Natural killer cell (primary cell): ENCODE results near the gene ABHD2. TPM values are rescaled to one million over a fixed set of nuclear protein-coding genes. Genes with fewer than 3 reads are reported as not detected.
A peak's percentile ranks its signal among the peaks of the same experiment; 100 is the strongest.

Experiments used
- ATAC-seq, 3 donors: fragments of 150-1000 bp in 2 of 3; fragments of 200-7000 bp in 1 of 3; cut with Tn5 transposase; 1 replicate in 1 of 3; 2 replicates in 2 of 3; pipeline ENCODE4 v1.10.0; 2021; ENCODE audit warnings: mild to moderate bottlenecking in 2 of 3, moderate library complexity in 2 of 3
- DNase-seq, 2 donors: peaks; one replicate each; pipeline versions ENCODE4 v3.0.0 to v3.0.0-alpha.2; 2013 to 2021; ENCODE audit warnings: mixed read lengths in 1 of 2
- H3K27ac ChIP-seq: one replicate; pipeline ENCODE4 v1.5.1; 2013; ENCODE audit warnings: mild to moderate bottlenecking, low read length
- H3K27me3 ChIP-seq: one replicate; pipeline ENCODE4 v1.6.1; 2013; ENCODE audit warnings: low read length; ENCODE audit not compliant: control insufficient read depth, insufficient read depth
- H3K36me3 ChIP-seq: one replicate; pipeline ENCODE4 v1.6.1; 2013; ENCODE audit warnings: low read length; ENCODE audit not compliant: control insufficient read depth, insufficient read depth
- H3K4me1 ChIP-seq: one replicate; pipeline ENCODE4 v1.6.1; 2013; ENCODE audit warnings: low read length; ENCODE audit not compliant: control insufficient read depth, insufficient read depth
- H3K4me3 ChIP-seq: one replicate; pipeline ENCODE4 v1.5.1; 2013; ENCODE audit warnings: low read length
- H3K9me3 ChIP-seq: one replicate; pipeline ENCODE4 v1.6.1; 2013; ENCODE audit warnings: low read length; ENCODE audit not compliant: control insufficient read depth, insufficient read depth
- H3K27ac Mint-ChIP-seq, 2 donors: one replicate each; pipeline ENCODE4 v1.8.0; 2022; ENCODE audit warnings: mild to moderate bottlenecking in 2 of 2, mixed read lengths in 2 of 2, moderate library complexity in 1 of 2
- H3K27me3 Mint-ChIP-seq, 2 donors: one replicate each; pipeline ENCODE4 v1.8.0; 2022; ENCODE audit warnings: low read depth in 2 of 2, mixed read lengths in 2 of 2
- H3K36me3 Mint-ChIP-seq: one replicate; pipeline ENCODE4 v1.8.0; 2022; ENCODE audit warnings: mixed read lengths
- H3K4me1 Mint-ChIP-seq, 2 donors: one replicate each; pipeline ENCODE4 v1.8.0; 2022; ENCODE audit warnings: mixed read lengths in 2 of 2
- H3K4me3 Mint-ChIP-seq: one replicate; pipeline ENCODE4 v1.8.0; 2022; ENCODE audit warnings: mild to moderate bottlenecking, moderate library complexity, mixed read lengths
- H3K9me3 Mint-ChIP-seq, 2 donors: one replicate each; pipeline ENCODE4 v1.8.0; 2022; ENCODE audit warnings: mixed read lengths in 2 of 2
- CTCF ChIP-seq: fragments of 200-600 bp; IDR thresholded peaks from one replicate; pipeline ENCODE4 v1.8.0; 2022; ENCODE audit warnings: antibody characterized with exemption
- WGBS: methylation state at CpG from one replicate; pipeline ENCODE4 v1.1.7; 2013; ENCODE audit warnings: missing lambda C conversion rate; ENCODE audit not compliant: insufficient coverage; 5-methylcytosine and 5-hydroxymethylcytosine counted together
- intact Hi-C: fragments of 100-400 bp; cut with micrococcal nuclease; formaldehyde crosslinking; loops from one replicate; pipeline ENCODE4 v1.14.2; 2022
- total RNA-seq, 4 donors: library from RNA; stranded (reverse); fragments of 120-200 nt in 1 of 4; gene quantifications; one replicate each; pipeline versions ENCODE4 v1.2.3 to v1.2.4, GENCODE V29; 2013 to 2022

The ABHD2 gene
- total RNA-seq, 3 donors from 2014 or later (not counting 1 experiment from before 2014, with no cell fraction given) = 187 to 236 (median 191) TPM

GRCh38 chr15:89175617-89176191, 87.4 kb downstream of the ABHD2 start:
- H3K4me3 ChIP-seq = no peak overlapping the region
- no peaks in the 10 kb centered on the region for H3K9me3 ChIP-seq
- peaks cover 43% of the 10 kb centered on the region for H3K4me1 ChIP-seq
- intact Hi-C loops = loop anchor here (2.0 to 10.0 kb wide), 2 partner anchors 71 to 271 kb away; no protein-coding TSS in a partner anchor
- DNase-seq (no peak), ATAC-seq (no peak)
- H3K36me3 ChIP-seq = peaks cover 44% of the 10 kb centered on the region
- Mint-ChIP-seq H3K27me3 (no peaks in the 10 kb centered on the region), H3K4me3 (no peak overlapping the region), H3K27ac (peak overlapping the region in 1 of 2 donors; percentile 53), H3K36me3 (peaks cover 16% of the 10 kb centered on the region), H3K4me1 (peaks cover 25 to 51% of the 10 kb centered on the region in 2 donors), H3K9me3 (no peaks in the 10 kb centered on the region)
- H3K27ac ChIP-seq = no peak overlapping the region
- WGBS = 75% methylated on average over 13 of the region's 13 CpGs
- TF ChIP-seq CTCF = no peak
- no peaks in the 10 kb centered on the region for H3K27me3 ChIP-seq

- H3K9me3 ChIP-seq = no peaks in the 10 kb centered on the region
- peaks cover 37% of the 10 kb centered on the region for H3K4me1 ChIP-seq
- H3K36me3 ChIP-seq = peaks cover 41% of the 10 kb centered on the region
- peaks cover 16% of the 10 kb centered on the region for H3K36me3 Mint-ChIP-seq
- ATAC-seq = no peak
- no peaks in the 10 kb centered on the region for H3K27me3 Mint-ChIP-seq
- no peak overlapping the region for H3K27ac ChIP-seq
- WGBS = 90% methylated on average over 12 of the region's 12 CpGs
- H3K9me3 Mint-ChIP-seq = no peaks in the 10 kb centered on the region
- no peak for DNase-seq
- no peak overlapping the region for H3K4me3 Mint-ChIP-seq
- peaks cover 19 to 55% of the 10 kb centered on the region in 2 donors for H3K4me1 Mint-ChIP-seq
- intact Hi-C loops = loop anchor here (1.0 to 10.0 kb wide), 3 partner anchors 72 to 272 kb away; no protein-coding TSS in a partner anchor
- H3K4me3 ChIP-seq = no peak overlapping the region
- H3K27ac Mint-ChIP-seq = peak overlapping the region; percentile 49 to 85
- TF ChIP-seq CTCF = no peak
- H3K27me3 ChIP-seq = no peaks in the 10 kb centered on the region
Observed at GRCh38 chr15:89177116-89177515, 88.9 kb downstream of the ABHD2 start.

- WGBS = 26% methylated on average over 6 of the region's 6 CpGs
- TF ChIP-seq CTCF = peak; percentile 90
- H3K36me3 ChIP-seq = peaks cover 35% of the 10 kb centered on the region
- no peaks in the 10 kb centered on the region for H3K9me3 ChIP-seq
- H3K4me1 ChIP-seq = peaks cover 37% of the 10 kb centered on the region
- DNase-seq (peak; percentile 59 to 85), ATAC-seq (peak; percentile 59 to 61 (median 60))
- H3K27me3 Mint-ChIP-seq = no peaks in the 10 kb centered on the region
- H3K36me3 Mint-ChIP-seq = peaks cover 16% of the 10 kb centered on the region
- intact Hi-C loops = loop anchor here (1.0 to 10.0 kb wide), 3 partner anchors 73 to 273 kb away; no protein-coding TSS in a partner anchor
- no peak overlapping the region for H3K27ac ChIP-seq
- no peak overlapping the region for H3K4me3 ChIP-seq
- no peak overlapping the region for H3K4me3 Mint-ChIP-seq
- H3K27ac Mint-ChIP-seq = peak overlapping the region; percentile 49 to 85
- H3K9me3 Mint-ChIP-seq = no peaks in the 10 kb centered on the region
- H3K27me3 ChIP-seq = no peaks in the 10 kb centered on the region
- H3K4me1 Mint-ChIP-seq = peaks cover 19 to 55% of the 10 kb centered on the region in 2 donors
Observed at GRCh38 chr15:89177633-89178306, 89.5 kb downstream of the ABHD2 start.
